Embryonic facial prominence (tissue), 1 donor: ENCODE data around the gene DBH.

Experiments used
- DNase-seq: peaks from one replicate; pipeline ENCODE4 v3.0.0-alpha.2; 2016; ENCODE audit errors: extremely low spot score

DBH gene

GRCh38 chr9:133604214-133604613 lies 31.9 kb upstream of the DBH start:
- DNase-seq, result no peak

GRCh38 chr9:133604856-133605255 lies 31.3 kb upstream of the DBH start:
- no peak for DNase-seq

GRCh38 chr9:133605446-133605845 lies 30.7 kb upstream of the DBH start:
- no peak for DNase-seq

GRCh38 chr9:133605856-133606707 lies 30.1 kb upstream of the DBH start:
- DNase-seq, result no peak

GRCh38 chr9:133606708-133607025 lies 29.5 kb upstream of the DBH start:
- no peak for DNase-seq

- DNase-seq, result no peak
These were observed 28.8 kb upstream of the DBH start for GRCh38 chr9:133607381-133607780.

GRCh38 chr9:133607976-133608375 lies 28.2 kb upstream of the DBH start:
- no peak for DNase-seq

GRCh38 chr9:133608382-133608781 lies 27.8 kb upstream of the DBH start:
- DNase-seq, result no peak

- no peak for DNase-seq
These were observed 27.3 kb upstream of the DBH start for GRCh38 chr9:133608889-133609288.

GRCh38 chr9:133609311-133610098 lies 26.7 kb upstream of the DBH start, which contains the start of gene FAM163B:
Gene FAM163B, minus strand, starts transcription at chr9:133609389. Its CDS starts 29,166 bp downstream, at chr9:133580223.
- no peak for DNase-seq

GRCh38 chr9:133610845-133611244 lies 25.3 kb upstream of the DBH start:
- no peak for DNase-seq

GRCh38 chr9:133612051-133612450 lies 24.1 kb upstream of the DBH start:
- DNase-seq, result no peak

GRCh38 chr9:133612816-133613215 lies 23.3 kb upstream of the DBH start:
- no peak for DNase-seq

GRCh38 chr9:133613432-133613831 lies 22.7 kb upstream of the DBH start:
- no peak for DNase-seq

GRCh38 chr9:133614056-133614455 lies 22.1 kb upstream of the DBH start:
- DNase-seq, result no peak

GRCh38 chr9:133614678-133615077 lies 21.5 kb upstream of the DBH start:
- no peak for DNase-seq

- no peak for DNase-seq
These were observed 21.0 kb upstream of the DBH start for GRCh38 chr9:133615186-133615585.

GRCh38 chr9:133615606-133616188 lies 20.5 kb upstream of the DBH start:
- DNase-seq, result no peak

- DNase-seq, result no peak
These were observed 19.3 kb upstream of the DBH start for GRCh38 chr9:133616643-133617405.

- no peak for DNase-seq
These were observed 17.4 kb upstream of the DBH start for GRCh38 chr9:133618726-133619125.

GRCh38 chr9:133619791-133620190 lies 16.4 kb upstream of the DBH start:
- DNase-seq, result no peak

GRCh38 chr9:133621725-133622267 lies 14.4 kb upstream of the DBH start:
- DNase-seq, result no peak
